Spleen (tissue), 7 donors: ENCODE measurements around the gene FASTKD3.

Experiments
- POLR2A ChIP-seq, 3 donors: fragments of 450-650 bp; IDR thresholded peaks; one replicate each; pipeline ENCODE4 v1.5.1; 2017; ENCODE audit warnings: antibody characterized with exemption in 3 of 3, mild to moderate bottlenecking in 1 of 3
- TF ChIP-seq, protein P1 (sequence below), 11 experiments: fragments of 200-600 bp in 7 of 11; fragments of 450-650 bp in 4 of 11; sonication (generic) in 4 of 11; IDR thresholded peaks in 8 of 11; conservative IDR thresholded peaks in 3 of 11; 1 replicate in 7 of 11; 2 replicates in 4 of 11; pipeline versions ENCODE4 v1.4.0 to v1.8.0; 2016 to 2021; ENCODE audit warnings: antibody characterized with exemption in 11 of 11, inconsistent platforms in 4 of 11, mild to moderate bottlenecking in 1 of 11
- donor health status: DM: no; HTN: no; CAD: no; lungs with moderate emphysema.
- donor health status: DM: no; HTN: no; CAD: no.
- donor health status: DM: no; HTN: no; CAD: no.

DNA sequence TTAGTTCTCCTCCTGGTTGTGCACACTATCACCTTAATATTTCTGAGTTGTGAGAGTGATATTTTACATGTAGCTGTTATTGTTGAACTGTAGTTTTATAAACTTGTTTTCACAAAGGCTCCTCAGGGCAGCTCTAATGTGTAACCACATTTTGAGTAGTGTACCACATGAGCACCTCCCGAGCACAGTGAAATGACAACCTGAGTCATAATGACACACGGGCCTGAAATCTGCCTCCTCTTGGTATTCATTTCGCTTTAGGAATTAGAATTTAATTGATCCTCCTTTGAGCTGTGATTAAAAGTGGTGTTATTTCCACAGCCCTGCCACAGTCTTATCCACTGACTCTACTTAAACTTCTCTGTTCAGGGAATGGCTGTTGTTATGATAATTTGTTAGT, 8.0 kb upstream of the FASTKD3 start:
- TF ChIP-seq, protein P1, sequence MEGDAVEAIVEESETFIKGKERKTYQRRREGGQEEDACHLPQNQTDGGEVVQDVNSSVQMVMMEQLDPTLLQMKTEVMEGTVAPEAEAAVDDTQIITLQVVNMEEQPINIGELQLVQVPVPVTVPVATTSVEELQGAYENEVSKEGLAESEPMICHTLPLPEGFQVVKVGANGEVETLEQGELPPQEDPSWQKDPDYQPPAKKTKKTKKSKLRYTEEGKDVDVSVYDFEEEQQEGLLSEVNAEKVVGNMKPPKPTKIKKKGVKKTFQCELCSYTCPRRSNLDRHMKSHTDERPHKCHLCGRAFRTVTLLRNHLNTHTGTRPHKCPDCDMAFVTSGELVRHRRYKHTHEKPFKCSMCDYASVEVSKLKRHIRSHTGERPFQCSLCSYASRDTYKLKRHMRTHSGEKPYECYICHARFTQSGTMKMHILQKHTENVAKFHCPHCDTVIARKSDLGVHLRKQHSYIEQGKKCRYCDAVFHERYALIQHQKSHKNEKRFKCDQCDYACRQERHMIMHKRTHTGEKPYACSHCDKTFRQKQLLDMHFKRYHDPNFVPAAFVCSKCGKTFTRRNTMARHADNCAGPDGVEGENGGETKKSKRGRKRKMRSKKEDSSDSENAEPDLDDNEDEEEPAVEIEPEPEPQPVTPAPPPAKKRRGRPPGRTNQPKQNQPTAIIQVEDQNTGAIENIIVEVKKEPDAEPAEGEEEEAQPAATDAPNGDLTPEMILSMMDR (IDR thresholded peaks at IDR 0.05 in 8 of 11, conservative IDR thresholded peaks at IDR 0.05 in 3 of 11), result no peak
- no peak for TF ChIP-seq POLR2A (IDR thresholded peaks at IDR 0.05)
